ENCODE measurements around the gene PTPRE. TPM values are rescaled to one million over a fixed set of nuclear protein-coding genes. Genes with fewer than 3 reads are reported as not detected.

The PTPRE gene
- total and polyA plus RNA-seq, 2 of the 4 experiments (the other 2 are of a cell fraction): 0.34 to 0.54 TPM

DNA sequence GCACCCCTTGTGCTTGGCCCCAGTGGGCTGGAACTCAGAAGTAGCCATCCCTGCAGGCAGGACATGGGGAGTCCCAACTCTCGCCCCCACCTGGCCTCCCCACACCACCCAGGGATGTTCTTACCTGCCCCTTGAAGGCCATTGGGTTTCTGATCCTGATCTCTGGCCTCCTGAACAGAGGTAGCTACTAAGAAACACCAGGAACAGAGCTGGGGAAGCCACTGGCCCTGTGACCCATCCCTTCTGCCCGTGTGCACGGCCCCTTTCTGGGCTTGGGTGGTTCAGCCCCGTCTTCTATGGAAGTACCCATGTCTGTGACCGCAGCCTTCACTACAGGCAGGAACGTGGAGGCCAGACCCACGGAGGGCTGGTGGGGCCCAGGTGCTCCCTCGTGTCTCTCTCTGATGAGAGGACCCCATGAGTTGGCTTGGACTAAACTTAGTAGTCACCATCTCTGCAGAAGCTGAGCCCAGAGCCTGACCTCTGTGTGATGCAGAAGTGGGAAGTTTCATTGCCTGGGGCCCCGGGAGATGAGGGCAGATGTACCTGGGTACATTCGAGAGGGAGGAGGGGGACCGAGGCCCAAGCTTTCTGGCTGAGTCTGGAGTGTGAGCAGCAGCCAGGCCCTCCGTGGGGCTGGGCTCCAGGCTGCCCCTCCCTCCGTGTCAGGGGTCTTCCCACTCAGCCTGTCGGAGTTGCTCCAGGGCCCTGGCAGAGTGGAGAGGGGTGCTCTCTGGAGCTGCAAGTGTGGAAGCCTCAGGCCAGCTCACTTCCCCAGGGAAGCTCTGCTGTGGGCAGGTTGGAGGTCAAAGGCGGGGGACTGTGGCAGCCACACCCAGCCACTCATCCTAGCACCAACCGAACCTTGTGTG is 138.3 kb downstream of the PTPRE start:
- Histone ChIP-seq H4K20me1 (ENCODE audit: insufficient read depth, low read length) (no peaks in the 10 kb centered on the region), H3K18ac (ENCODE audit: low read depth, low read length) (no peak overlapping the region), H3K9me3 (ENCODE audit: control insufficient read depth, insufficient read depth, low read length) (no peaks in the 10 kb centered on the region), H3K23ac (ENCODE audit: low read depth, low read length) (no peak overlapping the region), H3K56ac (ENCODE audit: extremely low read depth, insufficient read depth, low read length) (no peak overlapping the region), H2AFZ (replicated peaks; ENCODE audit: low read length, poor library complexity) (no peak overlapping the region), H3K27me3 (ENCODE audit: control insufficient read depth, insufficient read depth, low read length) (no peaks in the 10 kb centered on the region), H3K27ac (ENCODE audit: insufficient read depth, low read length) (no peak overlapping the region), H3K4me3 (ENCODE audit: insufficient read depth, low read depth, low read length) (no peak overlapping the region), H3K9ac (ENCODE audit: low read depth, low read length) (no peak overlapping the region), H2AK5ac (ENCODE audit: low read depth, low read length) (no peak overlapping the region), H4K91ac (ENCODE audit: insufficient read depth, low read depth, low read length) (no peak overlapping the region), H2BK120ac (ENCODE audit: low read depth, low read length) (no peak overlapping the region), H3K14ac (replicated peaks; ENCODE audit: low read depth, low read length) (no peak overlapping the region), H2AK9ac (replicated peaks; ENCODE audit: low read depth, low read length, poor library complexity) (no peak overlapping the region), H4K5ac (ENCODE audit: low read depth, low read length) (no peak overlapping the region), H2BK5ac (ENCODE audit: low read depth, low read length, poor library complexity, severe bottlenecking) (no peak overlapping the region), H4K8ac (ENCODE audit: low read depth in 2 of 2, low read length in 2 of 2) (no peak overlapping the region), H3K79me1 (ENCODE audit: low read depth in 1 of 2, low read length in 2 of 2) (no peaks in the 10 kb centered on the region), H3K36me3 (ENCODE audit: control insufficient read depth, insufficient read depth, low read length) (no peaks in the 10 kb centered on the region), H2BK15ac (ENCODE audit: low read depth, low read length) (no peak overlapping the region), H2BK20ac (ENCODE audit: low read depth, low read length) (no peak overlapping the region), H3K4me2 (ENCODE audit: low read depth, low read length) (no peak overlapping the region), H3K9me1 (ENCODE audit: insufficient read depth, low read length) (no peaks in the 10 kb centered on the region), H3K4ac (ENCODE audit: low read depth, low read length) (no peak overlapping the region), H3K4me1 (ENCODE audit: control insufficient read depth, insufficient read depth, low read length) (peaks cover 4% of the 10 kb centered on the region; the same call in 1 of the 2 replicates)
- ChIA-PET POLR2A (ENCODE audit: unreplicated experiment) (no interaction called here), CTCF (interaction anchor here (1.7 kb wide), 1 partner anchor 10 kb away, joined by 5 read pairs; no protein-coding TSS in a partner anchor)
- TF ChIP-seq CHD1 (IDR thresholded peaks at IDR 0.05; ENCODE audit: low read depth, low read length): no peak
- no peak for TF ChIP-seq RCOR1 (IDR thresholded peaks at IDR 0.05; ENCODE audit: insufficient replicate concordance, low read length)
- TF ChIP-seq MXI1 (IDR thresholded peaks at IDR 0.05; ENCODE audit: borderline replicate concordance, low read depth, low read length): no peak
- no peak for TF ChIP-seq NFE2L2 (IDR thresholded peaks at IDR 0.05; ENCODE audit: low read depth, low read length)
- no peak for TF ChIP-seq BHLHE40 (IDR thresholded peaks at IDR 0.05; ENCODE audit: low read depth, low read length)
- TF ChIP-seq RAD21 (IDR thresholded peaks at IDR 0.05; ENCODE audit: low read length): no peak
- TF ChIP-seq, protein P1, sequence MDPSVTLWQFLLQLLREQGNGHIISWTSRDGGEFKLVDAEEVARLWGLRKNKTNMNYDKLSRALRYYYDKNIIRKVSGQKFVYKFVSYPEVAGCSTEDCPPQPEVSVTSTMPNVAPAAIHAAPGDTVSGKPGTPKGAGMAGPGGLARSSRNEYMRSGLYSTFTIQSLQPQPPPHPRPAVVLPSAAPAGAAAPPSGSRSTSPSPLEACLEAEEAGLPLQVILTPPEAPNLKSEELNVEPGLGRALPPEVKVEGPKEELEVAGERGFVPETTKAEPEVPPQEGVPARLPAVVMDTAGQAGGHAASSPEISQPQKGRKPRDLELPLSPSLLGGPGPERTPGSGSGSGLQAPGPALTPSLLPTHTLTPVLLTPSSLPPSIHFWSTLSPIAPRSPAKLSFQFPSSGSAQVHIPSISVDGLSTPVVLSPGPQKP (IDR thresholded peaks at IDR 0.05; ENCODE audit: borderline replicate concordance, low read depth, low read length): no peak
- no peak for TF ChIP-seq FOS (IDR thresholded peaks at IDR 0.05; ENCODE audit: low read depth, low read length)
- dilution Hi-C loops (cut with HindIII; ENCODE audit: low sequenced_read_pairs, unreplicated experiment) (no loop called here), intact Hi-C loops (cut with micrococcal nuclease) (no loop called here), in situ Hi-C loops (cut with MboI; ENCODE audit: low sequenced_read_pairs) (no loop called here)
- 71% methylated on average over 6 of the region's 16 CpGs; no CpG with 5 or more reads in 1 of the 2 experiments for WGBS, 2 experiments (ENCODE audit: extremely low coverage in 2 of 2, insufficient read length in 1 of 2)
- ATAC-seq (ENCODE audit: low read depth): no peak
- DNase-seq: no peak
- no TSS peak for BruUV-seq (replicated peaks)
